Measurements from ENCODE around the gene EGFLAM.

DNA sequence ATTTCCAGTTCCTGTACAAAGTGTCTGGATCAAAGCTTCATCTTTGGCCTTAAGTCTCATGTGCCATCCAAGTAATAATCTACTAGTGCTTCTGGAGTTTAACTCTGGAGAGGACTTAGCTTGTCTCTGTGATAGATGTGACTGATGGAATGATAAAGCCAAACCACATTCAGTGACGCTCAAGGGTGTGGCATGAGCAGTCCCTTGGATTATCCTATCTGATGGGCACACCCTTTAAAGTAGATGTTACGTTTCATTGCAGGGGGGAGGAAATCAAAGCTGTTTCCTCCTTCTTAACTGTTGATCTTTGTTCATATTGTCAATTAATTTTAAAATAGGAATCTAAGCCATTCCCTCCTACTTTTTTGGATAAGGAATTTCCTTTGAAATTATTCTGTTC, 8.5 kb upstream of the EGFLAM start:
- TF ChIP-seq, protein P1, sequence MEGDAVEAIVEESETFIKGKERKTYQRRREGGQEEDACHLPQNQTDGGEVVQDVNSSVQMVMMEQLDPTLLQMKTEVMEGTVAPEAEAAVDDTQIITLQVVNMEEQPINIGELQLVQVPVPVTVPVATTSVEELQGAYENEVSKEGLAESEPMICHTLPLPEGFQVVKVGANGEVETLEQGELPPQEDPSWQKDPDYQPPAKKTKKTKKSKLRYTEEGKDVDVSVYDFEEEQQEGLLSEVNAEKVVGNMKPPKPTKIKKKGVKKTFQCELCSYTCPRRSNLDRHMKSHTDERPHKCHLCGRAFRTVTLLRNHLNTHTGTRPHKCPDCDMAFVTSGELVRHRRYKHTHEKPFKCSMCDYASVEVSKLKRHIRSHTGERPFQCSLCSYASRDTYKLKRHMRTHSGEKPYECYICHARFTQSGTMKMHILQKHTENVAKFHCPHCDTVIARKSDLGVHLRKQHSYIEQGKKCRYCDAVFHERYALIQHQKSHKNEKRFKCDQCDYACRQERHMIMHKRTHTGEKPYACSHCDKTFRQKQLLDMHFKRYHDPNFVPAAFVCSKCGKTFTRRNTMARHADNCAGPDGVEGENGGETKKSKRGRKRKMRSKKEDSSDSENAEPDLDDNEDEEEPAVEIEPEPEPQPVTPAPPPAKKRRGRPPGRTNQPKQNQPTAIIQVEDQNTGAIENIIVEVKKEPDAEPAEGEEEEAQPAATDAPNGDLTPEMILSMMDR (IDR thresholded peaks at IDR 0.05; ENCODE audit: extremely low read depth in 1 of 2, insufficient read depth in 1 of 2, low read depth in 1 of 2, low read length in 2 of 2), result no peak
- TF ChIP-seq POLR2A (IDR thresholded peaks at IDR 0.05; ENCODE audit: low read depth, low read length), result no peak
- TF ChIP-seq EZH2 (IDR thresholded peaks at IDR 0.05; ENCODE audit: borderline replicate concordance, low read depth, low read length, severe bottlenecking), result no peak
- no peak for TF ChIP-seq JUN (IDR thresholded peaks at IDR 0.05; ENCODE audit: borderline replicate concordance, insufficient read depth, insufficient read length, low read depth)
- TF ChIP-seq POLR2AphosphoS5 (IDR thresholded peaks at IDR 0.05; ENCODE audit: insufficient read depth, low read depth, low read length), result no peak
- TF ChIP-seq MYC (IDR thresholded peaks at IDR 0.05; ENCODE audit: low read depth, low read length), result no peak
- TF ChIP-seq, protein P2, sequence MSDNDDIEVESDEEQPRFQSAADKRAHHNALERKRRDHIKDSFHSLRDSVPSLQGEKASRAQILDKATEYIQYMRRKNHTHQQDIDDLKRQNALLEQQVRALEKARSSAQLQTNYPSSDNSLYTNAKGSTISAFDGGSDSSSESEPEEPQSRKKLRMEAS (IDR thresholded peaks at IDR 0.05; ENCODE audit: insufficient read depth, insufficient read length), result no peak
- TF ChIP-seq FOS (IDR thresholded peaks at IDR 0.05; ENCODE audit: borderline replicate concordance, insufficient read depth, low read length), result no peak
